Stomach (tissue), 9 donors: ENCODE results near the gene SAP25. TPM values are rescaled to one million over a fixed set of nuclear protein-coding genes. Genes with fewer than 3 reads are reported as not detected.

ENCODE experiments used
- DNase-seq, 2 donors: peaks; one replicate each; pipeline versions ENCODE4 v3.0.0 to v3.0.0-alpha.2; 2013 to 2019
- H3K27ac ChIP-seq, 5 donors: fragments of 200-600 bp in 4 of 5; sonication (generic) in 4 of 5; one replicate each; pipeline ENCODE4 v1.5.1; 2013 to 2019; ENCODE audit warnings: mild to moderate bottlenecking in 1 of 5, moderate library complexity in 1 of 5
- H3K27me3 ChIP-seq, 3 donors: fragments of 200-600 bp; sonication (generic); one replicate each; pipeline ENCODE4 v1.5.1; 2017 to 2019; ENCODE audit warnings: mixed run types in 1 of 3
- H3K36me3 ChIP-seq, 4 donors: fragments of 200-600 bp; sonication (generic); 1 replicate in 3 of 4; 2 replicates in 1 of 4; pipeline ENCODE4 v1.5.1; 2016 to 2019
- H3K4me1 ChIP-seq, 4 donors: fragments of 200-600 bp; sonication (generic); one replicate each; pipeline ENCODE4 v1.5.1; 2016 to 2019
- H3K4me3 ChIP-seq, 4 donors: fragments of 200-600 bp; sonication (generic) in 3 of 4; one replicate each; pipeline ENCODE4 v1.5.1; 2016 to 2019; ENCODE audit warnings: mild to moderate bottlenecking in 1 of 4
- H3K9me3 ChIP-seq, 4 donors: fragments of 200-600 bp; sonication (generic); one replicate each; pipeline ENCODE4 v1.5.1; 2016 to 2019
- EP300 ChIP-seq: sonication (generic); formaldehyde crosslinking; IDR thresholded peaks from one replicate; pipeline ENCODE4 v1.6.1; 2017; ENCODE audit warnings: antibody characterized with exemption
- POLR2A ChIP-seq, 4 donors: fragments of 450-650 bp; IDR thresholded peaks; one replicate each; pipeline ENCODE4 v1.6.1; 2016; ENCODE audit warnings: antibody characterized with exemption in 4 of 4, control low read depth in 2 of 4, mild to moderate bottlenecking in 1 of 4, moderate library complexity in 1 of 4
- POLR2AphosphoS5 ChIP-seq, 3 donors: sonication (generic); formaldehyde crosslinking; IDR thresholded peaks; one replicate each; pipeline ENCODE4 v1.6.1; 2016; ENCODE audit warnings: antibody characterized with exemption in 3 of 3
- WGBS, 5 donors: extraction: QIAGEN DNeasy Blood & Tissue Kit in 3 of 5; methylation state at CpG; one replicate each; pipeline versions ENCODE4 v1.1.5 to v1.1.7; 2013 to 2018; 5-methylcytosine and 5-hydroxymethylcytosine counted together
- intact Hi-C: fragments of 100-400 bp; cut with DNase I; formaldehyde crosslinking; loops from one replicate; pipeline ENCODE4 v1.15.1; 2023; ENCODE audit warnings: low total_unique reads
- polyA plus RNA-seq, 3 donors: library from polyadenylated mRNA; stranded (reverse); fragments of 200-250 nt; gene quantifications; one replicate each; pipeline ENCODE4 v1.2.3, GENCODE V29; 2013
- total RNA-seq, 5 donors: library from RNA; depleted of rRNA; stranded (reverse); fragments of >200 nt; gene quantifications; one replicate each; pipeline versions ENCODE4 v1.1.0 to v1.2.3, GENCODE V29; 2014 to 2016
- TF ChIP-seq, protein P1 (sequence below), 7 experiments: fragments of 450-650 bp in 4 of 7; fragments of 200-600 bp in 3 of 7; sonication (generic) in 3 of 7; IDR thresholded peaks; one replicate each; pipeline ENCODE4 v1.5.1; 2016 to 2019; ENCODE audit warnings: antibody characterized with exemption in 7 of 7, control low read depth in 2 of 7, mild to moderate bottlenecking in 1 of 7
- donor health status: healthy with polysubstance abuse.
- donor health status: Bipolar disorder and iron deficiency.
- donor health status: healthy.

Gene SAP25
- total and polyA plus RNA-seq, 8 donors = 0.92 to 4.7 (median 1.8) TPM; not detected in 3

DNA sequence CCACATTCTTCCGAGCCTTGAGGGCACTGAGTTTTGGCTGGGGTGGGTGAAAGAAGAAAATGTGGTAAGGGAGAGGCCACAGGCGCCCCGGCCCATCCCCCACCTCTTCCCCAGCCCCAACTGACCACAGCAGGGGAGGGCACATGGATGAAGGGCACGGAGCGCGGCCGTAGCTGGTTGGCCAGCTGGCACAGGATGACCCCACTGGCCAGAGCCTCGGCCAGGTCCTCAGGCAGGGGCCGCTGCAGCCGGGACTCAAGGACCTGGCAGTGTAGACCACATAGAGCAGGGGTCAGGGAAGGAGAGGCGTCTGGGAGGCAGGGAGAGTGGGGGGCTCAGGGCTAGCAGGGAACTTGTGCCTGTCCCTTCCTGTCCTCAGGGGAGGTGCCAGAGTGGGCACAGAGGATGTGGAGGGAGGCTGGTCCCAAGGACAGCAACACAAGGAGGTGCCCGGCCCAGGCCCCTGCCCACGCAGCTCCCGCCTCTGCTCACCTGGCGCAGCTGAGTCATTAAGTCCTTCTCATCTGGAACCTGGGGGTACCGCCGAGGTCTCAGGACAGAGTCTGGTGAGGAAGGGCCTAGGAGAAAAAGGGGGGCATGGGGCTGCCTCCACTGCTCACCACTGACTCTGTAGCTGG is 2.2 kb upstream of the SAP25 start:
- Histone ChIP-seq H3K36me3 (peaks cover 59 to 86% (median 84%) of the 10 kb centered on the region in 4 donors), H3K4me3 (no peak overlapping the region)
- intact Hi-C loops = no loop called here

DNA sequence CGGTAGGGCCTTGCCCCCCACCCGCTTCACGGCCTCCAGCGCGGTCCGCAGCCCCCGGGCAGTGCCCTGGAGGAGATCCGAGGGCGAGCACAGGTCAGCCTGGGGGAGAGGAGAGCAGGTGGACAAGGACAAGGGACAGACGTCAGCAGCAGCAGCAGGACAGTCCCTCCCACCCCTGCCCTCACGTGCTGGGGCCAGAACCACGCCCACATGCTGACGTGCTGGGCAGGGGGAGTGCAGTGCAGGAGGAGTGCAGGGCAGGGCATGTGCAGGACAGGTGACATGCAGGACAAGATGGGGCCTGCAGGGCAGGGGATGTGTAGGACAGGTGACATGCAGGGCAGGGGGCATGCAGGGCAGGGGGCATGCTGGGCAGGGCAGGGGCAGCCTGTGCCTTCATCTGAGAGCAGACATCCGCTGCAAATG is 1.5 kb upstream of the SAP25 start:
- Histone ChIP-seq H3K27ac (no peak overlapping the region), H3K4me1 (peaks cover 6 to 16% (median 12%) of the 10 kb centered on the region in 4 donors), H3K4me3 (no peak overlapping the region), H3K9me3 (no peaks in the 10 kb centered on the region), H3K36me3 (peaks cover 57 to 81% (median 78%) of the 10 kb centered on the region in 4 donors), H3K27me3 (peaks cover 0 to 16% (median 2%) of the 10 kb centered on the region in 3 donors)
- peak in 1 of 2 donors; percentile 43 for DNase-seq
- WGBS, 5 donors = 55 to 82% (median 81%) methylated on average over 10 to 14 of the region's 14 CpGs
- intact Hi-C loops = no loop called here
- TF ChIP-seq POLR2AphosphoS5 (IDR thresholded peaks at IDR 0.05) = no peak

More for the DNA sequence above, 2.2 kb upstream of the SAP25 start:
- TF ChIP-seq POLR2A (IDR thresholded peaks at IDR 0.05) (no peak), EP300 (no peak), POLR2AphosphoS5 (IDR thresholded peaks at IDR 0.05) (no peak)
- TF ChIP-seq, protein P1, sequence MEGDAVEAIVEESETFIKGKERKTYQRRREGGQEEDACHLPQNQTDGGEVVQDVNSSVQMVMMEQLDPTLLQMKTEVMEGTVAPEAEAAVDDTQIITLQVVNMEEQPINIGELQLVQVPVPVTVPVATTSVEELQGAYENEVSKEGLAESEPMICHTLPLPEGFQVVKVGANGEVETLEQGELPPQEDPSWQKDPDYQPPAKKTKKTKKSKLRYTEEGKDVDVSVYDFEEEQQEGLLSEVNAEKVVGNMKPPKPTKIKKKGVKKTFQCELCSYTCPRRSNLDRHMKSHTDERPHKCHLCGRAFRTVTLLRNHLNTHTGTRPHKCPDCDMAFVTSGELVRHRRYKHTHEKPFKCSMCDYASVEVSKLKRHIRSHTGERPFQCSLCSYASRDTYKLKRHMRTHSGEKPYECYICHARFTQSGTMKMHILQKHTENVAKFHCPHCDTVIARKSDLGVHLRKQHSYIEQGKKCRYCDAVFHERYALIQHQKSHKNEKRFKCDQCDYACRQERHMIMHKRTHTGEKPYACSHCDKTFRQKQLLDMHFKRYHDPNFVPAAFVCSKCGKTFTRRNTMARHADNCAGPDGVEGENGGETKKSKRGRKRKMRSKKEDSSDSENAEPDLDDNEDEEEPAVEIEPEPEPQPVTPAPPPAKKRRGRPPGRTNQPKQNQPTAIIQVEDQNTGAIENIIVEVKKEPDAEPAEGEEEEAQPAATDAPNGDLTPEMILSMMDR (IDR thresholded peaks at IDR 0.05) = no peak
- Histone ChIP-seq H3K27ac (no peak overlapping the region), H3K9me3 (no peaks in the 10 kb centered on the region), H3K4me1 (peaks cover 0 to 11% (median 5%) of the 10 kb centered on the region in 4 donors), H3K27me3 (peaks cover 0 to 12% (median 0%) of the 10 kb centered on the region in 3 donors)
- DNase-seq = no peak
- 83 to 96% (median 91%) methylated on average over 11 to 17 of the region's 17 CpGs for WGBS, 5 donors

DNA sequence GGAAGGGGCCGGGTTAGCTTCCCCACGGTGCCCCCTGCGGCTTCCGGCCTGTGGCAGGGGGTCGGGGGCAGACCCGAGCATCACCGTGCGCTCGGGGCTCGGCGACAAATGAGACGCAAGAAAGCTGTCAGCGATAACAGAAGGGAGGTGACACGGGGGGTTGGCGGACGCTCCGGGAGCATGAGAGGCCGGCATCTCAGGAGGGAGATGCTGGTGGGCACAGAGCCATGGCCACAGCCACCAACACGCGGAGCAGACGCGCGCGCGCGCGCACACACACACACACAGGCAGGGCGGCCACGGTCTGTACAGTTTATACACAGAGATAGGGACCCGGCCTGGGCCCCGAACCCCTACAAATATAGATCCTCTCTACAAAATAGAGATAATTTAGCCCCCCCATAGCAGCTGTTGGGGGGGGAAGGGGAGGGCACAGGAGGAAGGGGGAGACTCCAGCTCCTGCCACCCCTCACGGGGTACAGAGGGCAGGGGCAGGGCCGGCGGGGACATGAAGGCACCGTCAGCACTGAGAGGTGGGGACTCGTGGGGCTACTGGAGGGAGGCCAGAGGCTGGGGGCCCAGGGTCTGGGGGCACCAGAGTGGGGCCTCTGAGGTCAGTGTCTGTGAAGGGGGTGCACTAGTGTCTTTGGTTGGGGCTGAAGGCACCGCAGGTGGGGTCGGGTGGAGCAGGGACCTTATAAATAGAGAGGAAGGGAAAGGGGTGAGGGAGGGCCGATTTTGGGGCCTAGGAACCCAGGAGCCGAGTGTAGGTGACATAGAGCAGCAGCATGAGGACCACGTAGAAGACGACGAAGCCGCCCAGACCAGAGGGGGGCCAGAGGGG is 884 bp upstream of the SAP25 start:
- peaks cover 51 to 75% (median 71%) of the 10 kb centered on the region in 4 donors for H3K36me3 ChIP-seq
- no peaks in the 10 kb centered on the region for H3K9me3 ChIP-seq
- WGBS, 5 donors = 91 to 93% (median 93%) methylated on average over 43 to 44 of the region's 44 CpGs
- H3K4me3 ChIP-seq = no peak overlapping the region
- TF ChIP-seq POLR2AphosphoS5 (IDR thresholded peaks at IDR 0.05) (no peak), EP300 (no peak), POLR2A (IDR thresholded peaks at IDR 0.05) (no peak)
- TF ChIP-seq, protein P1 (IDR thresholded peaks at IDR 0.05) = no peak
- intact Hi-C loops = no loop called here
- H3K27me3 ChIP-seq = peaks cover 0 to 21% (median 8%) of the 10 kb centered on the region in 3 donors
- no peak overlapping the region for H3K27ac ChIP-seq
- peaks cover 12 to 22% (median 18%) of the 10 kb centered on the region in 4 donors for H3K4me1 ChIP-seq
- no peak for DNase-seq

DNA sequence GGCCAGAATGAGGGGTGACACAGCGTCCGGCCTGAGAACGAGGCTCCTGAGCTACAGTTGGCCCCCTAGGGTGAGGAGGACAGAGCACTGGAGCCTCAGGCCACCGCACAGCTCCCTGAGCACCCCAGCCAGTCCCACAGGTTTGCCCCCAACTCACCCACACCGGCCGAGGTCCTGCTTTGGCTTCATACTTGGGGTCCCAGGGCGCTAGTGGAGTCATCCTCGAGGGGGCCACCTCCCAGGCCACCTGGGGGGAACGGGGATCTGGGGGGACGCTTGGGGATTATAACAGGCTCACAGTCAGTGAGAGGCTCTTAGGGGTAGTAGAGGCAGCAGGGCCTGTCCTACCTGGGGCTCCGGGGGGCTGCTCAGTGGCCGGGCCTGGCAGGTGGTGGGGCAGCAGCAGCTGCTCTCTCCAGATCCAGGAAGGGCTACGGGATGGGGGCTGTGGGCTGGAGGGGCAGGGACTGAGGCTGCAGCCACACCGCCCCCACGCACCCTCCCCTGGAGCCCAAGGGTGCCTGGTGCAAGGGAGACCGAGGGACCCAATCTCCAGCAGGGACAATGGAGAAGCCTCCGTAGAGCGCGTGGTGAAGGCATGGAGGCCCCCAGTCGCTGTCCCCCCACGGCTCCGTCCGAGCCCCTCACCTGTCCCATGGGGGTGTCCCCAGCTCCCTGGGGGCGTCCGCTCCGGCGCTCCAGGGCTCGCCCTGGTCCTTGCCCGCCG is 588 bp downstream of the SAP25 start:
- H3K36me3 ChIP-seq = peaks cover 38 to 60% (median 56%) of the 10 kb centered on the region in 4 donors
- intact Hi-C loops = no loop called here
- no peak overlapping the region for H3K27ac ChIP-seq
- DNase-seq = no peak
- peaks cover 17 to 37% (median 32%) of the 10 kb centered on the region in 4 donors for H3K4me1 ChIP-seq
- H3K9me3 ChIP-seq = no peaks in the 10 kb centered on the region
- TF ChIP-seq, protein P1 (IDR thresholded peaks at IDR 0.05) = no peak
- TF ChIP-seq POLR2A (IDR thresholded peaks at IDR 0.05) (no peak), POLR2AphosphoS5 (IDR thresholded peaks at IDR 0.05) (no peak), EP300 (no peak)
- H3K4me3 ChIP-seq = no peak overlapping the region
- WGBS, 5 donors = 88 to 94% (median 91%) methylated on average over 8 to 30 of the region's 30 CpGs
- peaks cover 0 to 21% (median 8%) of the 10 kb centered on the region in 3 donors for H3K27me3 ChIP-seq
